ENCODE measurements around the gene NUDCD3.

Gene NUDCD3

DNA sequence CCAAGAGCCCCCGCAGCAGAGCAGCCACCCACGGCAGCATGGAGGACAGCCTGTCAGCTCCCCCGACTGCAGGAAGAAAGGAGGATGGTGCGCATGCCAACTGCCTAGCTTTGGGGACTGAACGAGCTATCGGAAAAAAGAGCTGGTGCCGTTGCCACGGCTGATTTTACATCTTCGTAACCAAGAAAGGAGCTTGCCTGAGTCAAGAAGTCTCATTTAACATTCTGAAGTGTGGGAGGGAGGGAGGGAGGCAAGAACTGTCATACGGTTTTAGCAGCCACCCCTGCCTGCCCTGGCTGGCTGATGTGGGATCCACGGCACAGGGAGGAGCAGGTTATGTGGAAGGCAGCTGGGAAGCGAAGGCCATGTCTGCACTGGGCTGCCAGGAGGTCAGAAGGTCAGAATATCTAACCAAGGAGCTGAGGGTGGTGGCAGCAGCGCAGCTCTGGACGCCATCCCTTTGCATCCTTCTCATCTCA is 90.4 kb downstream of the NUDCD3 start:
- no peak overlapping the region for H3K27ac ChIP-seq (ENCODE audit: low read length)

DNA sequence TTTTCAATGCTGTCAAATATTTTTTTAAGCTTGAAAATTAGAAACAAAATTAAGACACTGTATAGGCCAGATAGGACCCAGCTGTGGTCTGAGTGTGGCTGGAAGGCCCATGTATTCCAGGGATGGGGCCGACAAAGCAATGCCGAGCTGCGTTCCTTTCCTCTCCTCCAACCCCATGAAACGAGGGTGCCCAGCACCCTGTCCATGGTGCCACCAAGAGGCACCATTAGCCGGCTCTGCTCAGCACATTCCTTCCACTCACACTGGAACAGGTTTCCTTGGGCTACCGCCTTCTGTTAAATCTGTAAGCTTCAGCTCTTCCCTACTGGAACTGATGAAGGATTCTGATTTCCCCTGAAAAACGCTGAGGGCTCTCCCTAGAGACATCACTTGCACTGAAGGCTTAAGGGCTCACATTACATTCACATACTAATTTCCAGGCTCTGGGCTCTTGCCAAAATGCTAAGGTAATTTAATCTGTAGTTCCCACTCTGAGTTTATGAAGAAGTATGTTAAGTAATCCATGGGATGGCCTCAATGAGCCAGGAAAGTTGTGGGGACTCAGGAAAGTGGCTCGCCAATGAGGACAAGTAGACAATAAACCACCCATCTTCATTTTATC is 91.4 kb downstream of the NUDCD3 start:
- Histone ChIP-seq H3K27ac (ENCODE audit: low read length) (no peak overlapping the region), H3K4me3 (ENCODE audit: low read length in 2 of 2) (no peak overlapping the region), H3K4me1 (ENCODE audit: control insufficient read depth, insufficient read depth, low read length) (no peaks in the 10 kb centered on the region), H3K9me3 (ENCODE audit: control insufficient read depth in 2 of 2, low read length in 2 of 2) (no peaks in the 10 kb centered on the region), H3K9ac (ENCODE audit: low read length in 2 of 2) (no peak overlapping the region), H3K27me3 (ENCODE audit: control insufficient read depth in 1 of 2, insufficient read depth in 2 of 2, low read length in 2 of 2) (no peaks in the 10 kb centered on the region), H3K36me3 (ENCODE audit: control insufficient read depth in 2 of 2, insufficient read depth in 2 of 2, low read length in 2 of 2) (peaks cover 21 to 36% of the 10 kb centered on the region in 2 donors)

More for the DNA sequence above, 90.4 kb downstream of the NUDCD3 start:
- Histone ChIP-seq H3K4me3 (ENCODE audit: low read length in 2 of 2) (no peak overlapping the region), H3K36me3 (ENCODE audit: control insufficient read depth in 2 of 2, insufficient read depth in 2 of 2, low read length in 2 of 2) (peaks cover 25 to 43% of the 10 kb centered on the region in 2 donors), H3K9ac (ENCODE audit: low read length in 2 of 2) (no peak overlapping the region), H3K27me3 (ENCODE audit: control insufficient read depth in 1 of 2, insufficient read depth in 2 of 2, low read length in 2 of 2) (no peaks in the 10 kb centered on the region), H3K4me1 (ENCODE audit: control insufficient read depth, insufficient read depth, low read length) (no peaks in the 10 kb centered on the region), H3K9me3 (ENCODE audit: control insufficient read depth in 2 of 2, low read length in 2 of 2) (no peaks in the 10 kb centered on the region)

DNA sequence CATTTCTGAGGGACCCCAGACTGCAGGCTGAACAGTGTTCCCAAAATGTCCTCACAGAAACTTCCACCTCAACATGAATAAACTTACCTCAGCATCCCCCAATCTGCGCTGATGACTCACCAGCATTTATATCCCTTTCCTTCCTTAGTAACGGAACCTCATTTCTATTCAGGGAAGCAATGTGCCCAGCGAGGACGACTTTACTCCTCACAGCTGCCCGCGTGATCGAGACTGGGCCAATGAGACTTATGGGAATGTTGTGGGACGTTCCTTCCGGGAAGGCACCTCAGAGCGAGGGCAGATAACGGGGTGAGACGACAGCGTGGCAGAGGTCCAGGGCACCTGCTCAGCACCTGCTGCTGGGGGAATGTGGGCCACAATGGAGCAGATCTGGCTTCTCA is 91.9 kb downstream of the NUDCD3 start:
- no peaks in the 10 kb centered on the region for H3K27me3 ChIP-seq (ENCODE audit: control insufficient read depth in 1 of 2, insufficient read depth in 2 of 2, low read length in 2 of 2)
- H3K4me3 ChIP-seq (ENCODE audit: low read length in 2 of 2) = no peak overlapping the region
- H3K4me1 ChIP-seq (ENCODE audit: control insufficient read depth, insufficient read depth, low read length) = no peaks in the 10 kb centered on the region
- peaks cover 21 to 40% of the 10 kb centered on the region in 2 donors for H3K36me3 ChIP-seq (ENCODE audit: control insufficient read depth in 2 of 2, insufficient read depth in 2 of 2, low read length in 2 of 2)
- no peak overlapping the region for H3K9ac ChIP-seq (ENCODE audit: low read length in 2 of 2)
- H3K27ac ChIP-seq (ENCODE audit: low read length) = no peak overlapping the region
- no peaks in the 10 kb centered on the region for H3K9me3 ChIP-seq (ENCODE audit: control insufficient read depth in 2 of 2, low read length in 2 of 2)

DNA sequence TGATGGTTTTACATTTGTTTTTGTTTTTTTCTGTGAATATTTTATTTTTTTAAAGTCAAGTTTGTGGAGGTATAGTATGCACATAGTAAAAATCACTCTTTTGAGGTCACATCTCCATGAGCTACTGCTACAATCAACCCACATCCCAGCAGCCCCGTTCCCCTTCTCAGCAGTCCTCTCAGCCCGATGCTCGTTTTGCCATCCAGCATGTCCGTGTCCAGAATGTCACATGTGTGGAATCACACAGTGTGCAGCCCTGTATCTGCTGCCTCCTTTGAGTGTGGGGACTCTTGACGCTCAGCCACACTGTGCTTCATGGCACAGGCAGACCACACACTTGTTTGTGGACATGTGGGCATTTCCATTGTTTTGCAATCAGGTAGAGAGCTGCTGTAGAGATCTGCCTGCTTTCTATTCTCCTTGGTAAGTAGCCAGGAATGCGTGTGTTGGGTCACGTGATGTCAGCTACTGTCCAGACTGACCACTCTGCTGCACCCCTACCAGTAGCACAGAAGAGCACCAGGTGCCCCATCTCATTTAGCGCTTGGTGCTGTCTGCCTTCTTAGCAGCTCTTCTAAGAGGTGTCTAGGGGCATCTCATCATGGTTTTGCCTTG is 93.4 kb downstream of the NUDCD3 start:
- Histone ChIP-seq H3K27ac (ENCODE audit: low read length) (no peak overlapping the region), H3K36me3 (ENCODE audit: control insufficient read depth in 2 of 2, insufficient read depth in 2 of 2, low read length in 2 of 2) (peaks cover 18 to 31% of the 10 kb centered on the region in 2 donors), H3K27me3 (ENCODE audit: control insufficient read depth in 1 of 2, insufficient read depth in 2 of 2, low read length in 2 of 2) (no peaks in the 10 kb centered on the region), H3K4me3 (ENCODE audit: low read length in 2 of 2) (no peak overlapping the region), H3K9me3 (ENCODE audit: control insufficient read depth in 2 of 2, low read length in 2 of 2) (no peaks in the 10 kb centered on the region), H3K4me1 (ENCODE audit: control insufficient read depth, insufficient read depth, low read length) (no peaks in the 10 kb centered on the region), H3K9ac (ENCODE audit: low read length in 2 of 2) (no peak overlapping the region)

DNA sequence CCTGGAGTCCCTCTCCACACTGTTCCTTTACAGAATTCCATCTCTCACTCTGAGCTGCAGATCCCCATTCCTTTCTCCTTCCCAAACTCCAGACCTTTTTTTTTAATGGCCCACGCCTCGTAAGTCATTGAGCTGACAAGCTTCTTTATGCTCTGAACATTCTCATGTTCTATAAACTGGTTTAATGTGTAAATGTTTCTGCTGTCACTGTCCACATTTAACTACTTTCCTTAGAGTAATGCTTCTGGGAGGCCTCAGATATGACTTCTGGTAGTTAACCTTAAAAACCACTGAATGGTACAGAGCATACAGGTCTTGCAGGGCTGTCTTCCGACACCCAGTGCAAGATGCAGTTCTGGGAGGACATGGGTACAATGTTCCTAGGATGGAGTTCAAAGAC is 94.0 kb downstream of the NUDCD3 start:
- Histone ChIP-seq H3K36me3 (ENCODE audit: control insufficient read depth in 2 of 2, insufficient read depth in 2 of 2, low read length in 2 of 2) (peaks cover 20 to 33% of the 10 kb centered on the region in 2 donors), H3K27me3 (ENCODE audit: control insufficient read depth in 1 of 2, insufficient read depth in 2 of 2, low read length in 2 of 2) (no peaks in the 10 kb centered on the region), H3K27ac (ENCODE audit: low read length) (no peak overlapping the region), H3K9ac (ENCODE audit: low read length in 2 of 2) (no peak overlapping the region), H3K4me1 (ENCODE audit: control insufficient read depth, insufficient read depth, low read length) (no peaks in the 10 kb centered on the region), H3K4me3 (ENCODE audit: low read length in 2 of 2) (no peak overlapping the region), H3K9me3 (ENCODE audit: control insufficient read depth in 2 of 2, low read length in 2 of 2) (no peaks in the 10 kb centered on the region)

DNA sequence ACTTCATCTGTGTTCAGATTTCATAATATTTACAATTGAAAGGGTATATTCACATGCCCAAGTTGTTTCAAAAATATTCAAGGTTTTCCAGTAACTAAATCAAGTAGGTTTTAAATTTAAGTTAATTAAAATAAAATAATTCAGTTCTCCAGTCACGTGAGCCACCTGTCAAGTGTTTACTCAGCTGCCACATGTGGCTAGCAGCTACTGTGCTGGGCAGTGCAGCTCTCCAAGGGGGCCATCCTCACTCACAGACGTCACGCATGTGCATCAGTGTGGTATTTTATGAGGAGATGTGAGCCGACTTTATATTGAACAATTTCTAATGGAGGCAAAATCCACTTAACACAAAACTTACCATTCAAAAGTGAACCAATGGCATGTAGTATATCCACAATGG is 95.4 kb downstream of the NUDCD3 start:
- Histone ChIP-seq H3K36me3 (ENCODE audit: control insufficient read depth in 2 of 2, insufficient read depth in 2 of 2, low read length in 2 of 2) (peaks cover 31 to 41% of the 10 kb centered on the region in 2 donors), H3K4me1 (ENCODE audit: control insufficient read depth, insufficient read depth, low read length) (no peaks in the 10 kb centered on the region)

DNA sequence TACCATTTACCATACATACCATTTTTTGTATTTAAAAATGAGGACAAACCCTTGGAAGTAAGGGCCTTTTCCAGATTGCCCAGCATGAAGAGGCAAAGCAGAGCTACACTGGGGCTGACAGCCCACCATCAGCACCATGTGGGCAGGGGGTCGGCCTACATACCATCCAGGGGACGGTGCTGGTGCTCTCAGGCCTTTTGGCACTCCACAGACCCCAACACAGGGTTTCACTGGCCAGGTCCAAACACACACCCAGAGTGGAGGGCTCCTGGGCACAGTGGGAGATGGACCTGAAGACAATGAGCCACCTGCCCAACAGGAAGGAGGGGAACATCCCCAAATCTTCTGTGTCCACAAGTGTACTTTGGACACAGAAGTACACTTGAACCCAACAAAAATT is 95.8 kb downstream of the NUDCD3 start:
- no peak overlapping the region for H3K9ac ChIP-seq (ENCODE audit: low read length in 2 of 2)
- H3K27ac ChIP-seq (ENCODE audit: low read length) = no peak overlapping the region
- no peak overlapping the region for H3K4me3 ChIP-seq (ENCODE audit: low read length in 2 of 2)
- peaks cover 32 to 42% of the 10 kb centered on the region in 2 donors for H3K36me3 ChIP-seq (ENCODE audit: control insufficient read depth in 2 of 2, insufficient read depth in 2 of 2, low read length in 2 of 2)
- H3K27me3 ChIP-seq (ENCODE audit: control insufficient read depth in 1 of 2, insufficient read depth in 2 of 2, low read length in 2 of 2) = no peaks in the 10 kb centered on the region
- no peaks in the 10 kb centered on the region for H3K4me1 ChIP-seq (ENCODE audit: control insufficient read depth, insufficient read depth, low read length)
- H3K9me3 ChIP-seq (ENCODE audit: control insufficient read depth in 2 of 2, low read length in 2 of 2) = no peaks in the 10 kb centered on the region

More for the DNA sequence above, 95.4 kb downstream of the NUDCD3 start:
- H3K4me3 ChIP-seq (ENCODE audit: low read length in 2 of 2) = no peak overlapping the region
- no peak overlapping the region for H3K27ac ChIP-seq (ENCODE audit: low read length)
- no peaks in the 10 kb centered on the region for H3K27me3 ChIP-seq (ENCODE audit: control insufficient read depth in 1 of 2, insufficient read depth in 2 of 2, low read length in 2 of 2)
- H3K9ac ChIP-seq (ENCODE audit: low read length in 2 of 2) = no peak overlapping the region
- no peaks in the 10 kb centered on the region for H3K9me3 ChIP-seq (ENCODE audit: control insufficient read depth in 2 of 2, low read length in 2 of 2)

DNA sequence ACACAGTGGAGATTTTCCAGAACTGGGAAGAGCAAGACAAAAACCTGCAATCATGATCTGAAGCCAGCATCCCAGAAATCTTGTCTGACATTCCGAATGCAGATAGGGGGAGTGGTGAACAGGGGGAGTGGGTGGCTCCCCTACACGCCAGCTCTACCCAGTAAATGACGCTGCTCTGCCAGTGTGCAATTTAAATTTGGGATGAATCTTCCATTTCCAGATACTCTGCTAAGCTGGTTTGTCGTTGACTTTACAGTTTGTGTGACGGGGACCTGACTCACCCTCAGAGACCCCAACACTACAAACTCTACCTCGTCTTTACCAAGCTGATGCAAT is 96.4 kb downstream of the NUDCD3 start:
- Histone ChIP-seq H3K4me3 (ENCODE audit: low read length in 2 of 2) (no peak overlapping the region), H3K9me3 (ENCODE audit: control insufficient read depth in 2 of 2, low read length in 2 of 2) (no peaks in the 10 kb centered on the region), H3K27ac (ENCODE audit: low read length) (no peak overlapping the region), H3K9ac (ENCODE audit: low read length in 2 of 2) (no peak overlapping the region), H3K36me3 (ENCODE audit: control insufficient read depth in 2 of 2, insufficient read depth in 2 of 2, low read length in 2 of 2) (peaks cover 35 to 46% of the 10 kb centered on the region in 2 donors), H3K4me1 (ENCODE audit: control insufficient read depth, insufficient read depth, low read length) (no peaks in the 10 kb centered on the region), H3K27me3 (ENCODE audit: control insufficient read depth in 1 of 2, insufficient read depth in 2 of 2, low read length in 2 of 2) (no peaks in the 10 kb centered on the region)

DNA sequence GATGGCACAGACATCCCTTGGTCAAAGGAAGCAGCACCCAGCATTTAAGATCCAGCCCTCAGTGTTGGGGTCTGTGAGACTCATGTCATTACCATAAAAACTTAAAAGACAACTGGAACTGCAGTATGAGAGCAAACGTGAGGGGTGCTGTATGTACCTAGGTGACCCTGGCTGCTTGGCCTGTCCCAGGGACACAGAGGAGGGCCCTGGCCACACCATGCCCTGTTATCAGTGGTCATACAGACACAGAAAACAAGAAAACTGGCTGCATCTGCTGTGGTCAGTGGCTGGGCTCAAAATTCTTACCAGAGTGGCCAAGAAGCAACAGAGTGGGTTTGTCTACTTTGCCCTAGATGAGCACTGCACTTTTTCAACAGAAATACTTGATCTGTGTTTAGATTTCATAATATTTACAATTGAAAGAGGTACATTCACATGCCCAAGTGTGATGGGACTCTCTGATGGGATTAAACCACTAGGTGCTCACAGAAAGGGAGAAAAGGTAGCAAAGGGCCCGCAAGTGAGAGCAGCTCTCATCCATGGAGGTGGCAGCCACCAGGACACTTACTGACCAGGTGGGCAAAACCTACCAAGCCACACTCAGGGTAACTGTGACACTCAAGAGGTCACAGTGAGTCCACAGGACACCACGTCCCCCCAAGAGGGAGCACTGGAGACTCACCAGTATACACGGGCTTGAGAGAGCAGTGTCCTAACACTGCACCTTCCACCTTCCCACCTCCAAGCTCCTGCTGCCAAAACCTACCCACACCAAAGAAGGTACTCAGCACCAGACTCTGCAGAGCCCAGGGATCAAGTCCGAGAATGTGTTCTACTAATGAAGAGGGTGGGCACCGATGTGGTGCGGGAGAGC is 97.0 kb downstream of the NUDCD3 start:
- no peak overlapping the region for H3K27ac ChIP-seq (ENCODE audit: low read length)
- no peak overlapping the region for H3K4me3 ChIP-seq (ENCODE audit: low read length in 2 of 2)
- H3K36me3 ChIP-seq (ENCODE audit: control insufficient read depth in 2 of 2, insufficient read depth in 2 of 2, low read length in 2 of 2) = peaks cover 40 to 50% of the 10 kb centered on the region in 2 donors

DNA sequence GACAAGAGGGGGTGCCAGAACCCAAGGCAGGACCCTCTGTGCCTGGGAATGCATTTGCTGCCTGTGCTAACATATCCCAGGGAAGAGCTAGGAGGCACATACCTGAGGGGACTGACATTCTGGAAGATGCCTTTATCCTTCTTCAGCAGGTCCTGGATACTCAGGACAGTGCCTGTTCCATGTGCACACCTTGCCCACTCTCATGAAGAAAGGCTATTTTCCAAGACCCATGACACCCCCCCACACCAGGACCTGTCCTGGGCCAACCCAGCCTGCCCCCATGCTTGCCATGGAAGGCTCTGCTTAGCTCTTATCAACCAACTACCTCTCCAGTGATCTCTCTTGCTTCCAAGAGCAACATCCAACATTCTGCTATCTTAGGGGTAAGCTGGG is 97.8 kb downstream of the NUDCD3 start:
- Histone ChIP-seq H3K36me3 (ENCODE audit: control insufficient read depth in 2 of 2, insufficient read depth in 2 of 2, low read length in 2 of 2) (peaks cover 44 to 50% of the 10 kb centered on the region in 2 donors), H3K9ac (ENCODE audit: low read length in 2 of 2) (no peak overlapping the region), H3K27me3 (ENCODE audit: control insufficient read depth in 1 of 2, insufficient read depth in 2 of 2, low read length in 2 of 2) (no peaks in the 10 kb centered on the region), H3K27ac (ENCODE audit: low read length) (no peak overlapping the region), H3K4me3 (ENCODE audit: low read length in 2 of 2) (no peak overlapping the region), H3K9me3 (ENCODE audit: control insufficient read depth in 2 of 2, low read length in 2 of 2) (no peaks in the 10 kb centered on the region), H3K4me1 (ENCODE audit: control insufficient read depth, insufficient read depth, low read length) (no peaks in the 10 kb centered on the region)

More for the DNA sequence above, 97.0 kb downstream of the NUDCD3 start:
- Histone ChIP-seq H3K9me3 (ENCODE audit: control insufficient read depth in 2 of 2, low read length in 2 of 2) (no peaks in the 10 kb centered on the region), H3K4me1 (ENCODE audit: control insufficient read depth, insufficient read depth, low read length) (no peaks in the 10 kb centered on the region), H3K9ac (ENCODE audit: low read length in 2 of 2) (no peak overlapping the region), H3K27me3 (ENCODE audit: control insufficient read depth in 1 of 2, insufficient read depth in 2 of 2, low read length in 2 of 2) (no peaks in the 10 kb centered on the region)

Data from stomach smooth muscle (tissue), 2 donors.